Frontal cortex (tissue), 4 donors: ENCODE data around the gene RPS6KL1. TPM values are rescaled to one million over a fixed set of nuclear protein-coding genes. Genes with fewer than 3 reads are reported as not detected.

Experiments used
- DNase-seq, 2 donors: peaks; one replicate each; pipeline ENCODE4 v3.0.0; 2012; ENCODE audit warnings: low spot score in 2 of 2
- FAIRE-seq: peaks from 2 replicates; lab custom pipeline; 2012; peaks lifted over from hg19 to GRCh38; lab: Jason Lieb, UNC
- total RNA-seq: library from RNA; depleted of rRNA; stranded (reverse); fragments of >200 nt; gene quantifications from one replicate; pipeline ENCODE4 v1.2.3, GENCODE V29; 2014
- donor health status: control.
- donor health status: control.
- donor health status: control.

The RPS6KL1 gene
- total RNA-seq, 1 donor from 2014 or later: 23.6 TPM

DNA sequence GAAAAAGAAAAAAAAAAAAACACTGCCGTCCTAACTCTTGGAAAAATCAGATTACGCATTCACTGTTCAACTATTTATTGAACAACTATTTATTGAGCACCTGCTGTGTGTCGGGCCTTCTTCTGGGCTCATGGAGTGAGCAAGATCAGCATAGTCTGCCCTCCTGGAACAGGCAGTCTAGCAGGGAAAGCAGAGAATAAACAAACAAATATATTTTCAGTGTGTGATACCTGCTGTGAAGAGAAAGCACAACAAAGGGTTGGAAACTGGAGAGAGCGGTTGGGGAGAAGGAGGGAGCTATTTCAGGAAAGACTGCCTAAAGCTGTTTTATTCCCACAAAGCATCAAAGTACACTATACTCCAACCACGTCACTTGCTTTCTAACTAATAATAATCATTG lies 57.9 kb downstream of the RPS6KL1 start:
- DNase-seq (no peak), FAIRE-seq (no peak)

DNA sequence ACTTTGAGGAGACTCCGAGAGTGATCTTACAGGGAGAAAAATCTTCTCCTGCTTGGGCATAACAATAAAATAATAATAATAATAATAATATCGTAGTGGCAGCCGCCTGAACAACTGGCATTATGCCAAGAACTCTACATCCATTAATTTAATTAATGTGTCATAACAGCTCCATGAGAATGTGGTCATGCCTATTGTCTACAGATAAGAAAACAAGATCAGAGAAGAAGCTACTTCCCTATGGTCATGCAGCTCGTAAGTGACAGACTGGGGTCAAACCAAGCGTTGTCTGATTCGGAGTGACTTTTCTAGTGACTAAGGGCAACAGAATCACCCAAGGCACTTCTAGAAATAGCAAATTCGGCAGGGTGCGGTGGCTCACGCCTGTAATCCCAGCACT lies 58.9 kb downstream of the RPS6KL1 start:
- DNase-seq (no peak), FAIRE-seq (no peak)

DNA sequence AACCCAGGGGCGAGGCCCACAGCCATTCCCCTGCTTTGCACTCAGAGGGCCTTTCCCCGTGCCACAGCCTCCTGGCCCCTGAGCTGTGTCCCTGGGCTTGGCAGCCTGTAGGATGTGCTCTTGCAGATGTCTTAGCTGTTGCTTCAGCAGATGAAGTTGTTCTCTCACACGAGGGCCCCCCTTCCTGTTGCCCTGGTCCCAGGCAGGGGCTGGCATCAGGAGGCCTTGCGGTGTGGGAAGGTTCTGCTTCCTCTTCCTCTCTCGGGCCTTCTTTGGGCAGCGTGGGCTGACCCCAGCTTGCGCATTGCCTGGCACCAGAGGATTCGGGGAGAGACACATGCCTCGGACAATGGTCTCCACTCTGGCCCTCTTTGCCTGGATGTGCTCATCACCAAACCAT lies 59.8 kb downstream of the RPS6KL1 start:
- FAIRE-seq (no peak), DNase-seq (no peak)

DNA sequence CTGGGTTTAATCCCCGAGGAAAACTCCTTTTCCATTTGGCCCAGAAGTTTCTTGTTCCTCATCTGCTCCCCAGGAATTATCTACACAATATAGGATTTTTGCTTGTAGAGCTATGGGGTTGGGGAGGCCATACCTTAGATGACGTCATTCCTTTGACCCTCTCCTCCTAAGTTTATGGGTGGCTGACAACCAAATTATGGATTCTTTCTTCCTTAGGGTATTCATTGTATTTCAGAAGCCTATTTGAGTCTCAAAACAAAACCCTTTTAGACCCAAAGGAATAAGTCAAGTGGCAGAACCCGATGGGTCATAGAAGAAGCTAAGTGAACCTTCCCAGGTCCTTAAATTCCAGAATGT lies 61.3 kb downstream of the RPS6KL1 start:
- FAIRE-seq (no peak), DNase-seq (no peak)

DNA sequence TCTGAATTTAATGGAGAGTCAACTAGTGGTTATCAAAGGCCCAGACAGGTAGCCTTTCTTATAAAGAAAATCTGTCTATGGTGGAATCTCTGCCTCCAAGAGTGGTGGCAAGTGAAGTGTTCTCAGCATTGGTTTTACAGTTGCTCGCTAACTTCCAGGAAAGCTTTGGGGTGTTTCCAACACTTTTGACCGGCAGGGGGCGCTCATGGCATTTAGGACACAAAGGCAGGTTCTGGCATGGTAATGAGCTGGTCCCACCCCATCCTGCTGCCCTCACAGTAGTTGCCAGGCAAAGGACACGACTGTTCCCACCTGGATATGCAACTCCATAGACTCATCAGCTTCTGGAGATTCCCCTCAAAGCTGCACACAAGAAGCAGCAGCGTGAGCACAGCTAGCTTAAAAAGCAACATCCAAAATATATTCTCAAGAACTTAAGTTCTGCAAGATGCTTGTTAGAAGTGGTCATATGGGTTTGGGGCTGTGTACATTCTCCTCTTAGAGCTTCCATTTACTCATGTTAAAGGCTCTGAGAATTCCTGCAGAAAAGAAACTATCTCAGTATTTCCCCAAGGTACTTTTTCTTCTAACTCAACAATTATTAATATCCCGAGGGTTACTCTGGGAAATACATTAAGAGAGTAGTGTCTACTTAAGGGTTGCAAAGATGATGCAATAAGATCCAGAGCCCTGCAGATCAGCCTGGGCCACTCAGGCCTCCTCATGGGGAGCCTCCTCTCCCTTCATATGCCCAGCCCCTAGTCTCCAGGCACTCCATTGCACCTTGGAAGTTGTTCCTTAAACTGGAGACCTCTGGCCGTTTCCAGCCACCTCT lies 61.9 kb downstream of the RPS6KL1 start:
- DNase-seq: peak; percentile 37 to 70
- FAIRE-seq: no peak

DNA sequence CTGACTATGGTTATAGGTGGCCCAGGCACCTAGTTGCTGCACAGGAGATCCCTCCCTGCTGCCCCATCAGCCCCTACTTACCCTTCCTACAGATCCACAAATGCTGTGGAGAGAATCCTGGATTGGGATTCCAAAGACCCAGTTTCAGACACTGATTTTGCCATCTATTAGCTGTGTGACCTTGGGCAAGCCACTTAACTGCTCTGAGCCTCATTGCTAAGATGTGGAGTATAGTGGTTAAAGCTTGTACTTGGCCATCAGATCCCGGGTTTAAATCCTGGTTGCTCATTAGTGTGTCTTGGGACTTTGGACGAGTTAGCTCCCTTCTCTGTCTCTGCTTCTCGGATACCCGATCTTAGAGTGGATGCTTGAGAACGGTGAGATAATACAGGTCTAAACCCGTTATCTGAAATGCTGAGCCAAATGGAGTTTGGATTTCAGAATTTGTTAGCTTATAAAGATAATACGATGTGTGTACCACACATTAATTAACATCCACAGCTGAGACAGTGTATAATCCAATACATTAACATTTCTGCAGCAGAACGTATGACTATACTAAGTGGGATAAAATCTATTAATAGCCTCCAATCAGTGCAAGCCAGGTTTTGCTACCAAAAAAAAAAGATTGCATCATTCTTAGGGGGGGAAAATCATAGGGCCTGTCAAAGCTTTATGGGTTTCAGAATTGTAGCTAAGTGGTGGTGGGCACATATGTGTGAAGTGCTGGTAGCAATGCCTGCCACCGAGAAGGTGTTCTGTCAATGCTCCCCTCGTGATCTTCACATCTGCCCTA lies 63.1 kb downstream of the RPS6KL1 start:
- FAIRE-seq: no peak
- no peak for DNase-seq

DNA sequence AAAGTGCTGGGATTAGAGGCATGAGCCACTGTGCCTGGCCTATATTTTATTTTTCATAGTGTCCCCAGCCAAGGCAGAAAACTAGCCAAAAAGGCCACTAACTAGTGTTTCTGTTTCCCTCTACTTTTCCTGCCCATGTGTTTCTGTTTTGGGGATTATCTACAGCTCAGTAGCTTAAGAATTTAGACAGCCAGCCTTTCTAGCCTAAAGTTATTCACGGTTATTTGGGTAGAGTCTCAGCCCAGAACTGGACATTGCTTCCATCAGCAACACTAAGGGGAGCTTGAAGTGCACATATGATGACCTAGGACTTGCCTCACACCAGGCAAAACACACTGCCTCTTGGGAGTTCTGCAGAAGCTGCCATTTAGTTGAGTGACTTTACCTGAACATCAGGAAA lies 65.0 kb downstream of the RPS6KL1 start:
- DNase-seq: no peak
- no peak for FAIRE-seq

DNA sequence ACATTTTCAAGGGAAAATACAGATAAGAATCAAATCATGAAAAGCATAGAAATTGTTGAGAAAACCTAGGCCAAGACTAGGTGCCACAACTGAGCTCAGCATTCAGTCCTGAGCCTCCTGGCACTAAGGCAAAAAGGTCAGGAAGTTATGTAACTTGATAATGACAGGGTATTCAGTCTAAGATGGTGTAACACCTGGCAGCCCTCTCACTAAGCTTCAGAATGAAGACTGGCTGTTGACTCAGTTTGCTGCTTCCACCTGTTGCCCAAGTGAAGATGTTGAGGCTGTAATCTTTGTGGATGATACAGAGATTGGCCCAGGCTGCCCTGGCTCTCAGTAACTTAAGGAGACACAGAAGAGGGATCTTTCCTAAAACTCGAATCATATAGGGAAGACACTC lies 66.7 kb downstream of the RPS6KL1 start:
- FAIRE-seq (no peak), DNase-seq (no peak)

DNA sequence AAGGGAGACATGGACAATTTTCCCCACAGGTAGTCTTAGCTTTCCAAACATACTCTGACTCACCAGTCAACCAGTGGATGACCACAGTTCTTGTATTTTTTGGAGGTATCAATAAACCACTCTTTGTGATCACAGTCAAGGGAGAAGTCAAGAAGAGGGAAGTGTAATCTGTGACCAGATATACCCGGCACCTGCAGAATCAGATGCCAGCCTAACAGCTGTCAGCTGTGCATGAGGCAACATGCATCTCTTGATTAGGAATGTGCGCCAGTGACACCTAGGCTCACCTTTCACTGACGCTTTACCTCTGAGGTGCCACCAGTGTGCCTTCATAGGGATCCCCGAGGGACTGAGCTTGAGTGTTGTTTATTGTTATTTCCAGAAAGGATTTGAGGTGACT lies 67.1 kb downstream of the RPS6KL1 start:
- FAIRE-seq: no peak
- no peak for DNase-seq

DNA sequence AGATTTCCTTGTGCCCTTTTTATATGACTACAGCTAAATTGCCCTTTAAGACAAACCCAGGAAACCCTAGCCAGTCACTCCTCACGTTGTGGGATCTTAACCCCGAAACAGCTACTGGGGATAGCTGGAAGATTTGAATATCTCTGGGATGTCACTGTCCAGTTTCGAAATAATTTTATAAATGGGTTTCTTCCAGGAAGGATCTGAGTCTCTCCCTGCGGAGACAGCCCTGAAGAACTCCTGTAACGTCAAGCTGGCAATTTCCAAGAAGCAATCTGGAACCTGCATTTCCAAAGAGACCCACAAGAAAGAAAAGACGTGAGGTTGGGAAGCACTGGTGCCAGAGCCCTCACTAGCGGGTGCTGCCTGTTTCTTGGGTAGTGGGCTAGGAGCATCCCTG lies 68.0 kb downstream of the RPS6KL1 start:
- DNase-seq (no peak), FAIRE-seq (no peak)

Other genes with a start within 250 kb of the RPS6KL1 start
- 39.5 TPM for gene AREL1, start 210.2 kb downstream of the RPS6KL1 start, total RNA-seq
- gene FCF1, start 210.1 kb downstream of the RPS6KL1 start, total RNA-seq: 21.2 TPM
- 62.0 TPM for gene YLPM1, start 159.9 kb downstream of the RPS6KL1 start, total RNA-seq
- gene PROX2, start 47.1 kb downstream of the RPS6KL1 start, total RNA-seq: not detected
- 28.5 TPM for gene DLST, start 41.3 kb downstream of the RPS6KL1 start, total RNA-seq
- gene PGF, start 32.3 kb upstream of the RPS6KL1 start, total RNA-seq: 2.9 TPM
- gene EIF2B2, start 79.7 kb upstream of the RPS6KL1 start, total RNA-seq: 26.5 TPM
- 79.1 TPM for gene MLH3, start 128.2 kb upstream of the RPS6KL1 start, total RNA-seq
- gene ACYP1, start 140.8 kb upstream of the RPS6KL1 start, total RNA-seq: 17.9 TPM
- 2.4 TPM for gene ZC2HC1C, start 146.4 kb upstream of the RPS6KL1 start, total RNA-seq
- 20.0 TPM for gene NEK9, start 203.8 kb upstream of the RPS6KL1 start, total RNA-seq